ENCODE data around the gene ADAMTSL4.
A peak's percentile ranks its signal among the peaks of the same experiment; 100 is the strongest.

ADAMTSL4 gene

DNA sequence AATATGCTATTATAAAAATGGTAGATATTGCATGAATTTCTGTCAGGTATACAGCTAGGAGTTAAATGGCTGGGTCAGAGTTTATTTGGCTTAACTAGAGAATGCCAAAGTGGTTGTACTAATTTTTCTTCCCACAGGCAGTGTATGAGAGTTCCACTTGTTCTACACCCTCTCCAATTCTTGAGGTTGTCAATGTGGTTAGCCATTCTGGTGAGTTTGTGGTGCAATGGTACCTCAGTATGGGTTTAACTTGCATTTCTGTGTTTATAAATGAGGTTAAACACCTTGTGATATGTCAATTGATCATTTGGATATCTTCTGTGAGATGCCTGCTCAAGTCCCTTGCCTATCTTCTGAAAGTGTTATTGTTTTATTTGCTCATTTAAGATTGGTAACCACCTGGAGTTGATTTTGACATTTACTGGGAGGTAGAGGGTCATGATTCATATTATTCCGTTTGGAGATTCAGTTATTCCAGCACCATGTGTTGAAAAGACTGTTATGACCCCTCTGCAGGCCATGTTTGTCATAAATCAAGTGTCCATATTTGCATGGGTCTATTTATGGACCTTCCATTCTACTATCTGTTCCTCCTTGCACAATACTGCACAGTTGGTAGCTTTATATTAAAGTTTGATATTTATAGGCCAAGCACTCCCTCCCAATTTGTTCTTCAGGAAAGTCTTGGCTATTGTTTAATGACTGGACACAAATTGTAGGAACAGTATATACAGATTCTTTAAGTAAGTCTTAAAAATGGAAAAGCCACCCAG, 27.8 kb upstream of the ADAMTSL4 start:
- H3K27ac ChIP-seq = no peak overlapping the region
- TF ChIP-seq, protein P1, sequence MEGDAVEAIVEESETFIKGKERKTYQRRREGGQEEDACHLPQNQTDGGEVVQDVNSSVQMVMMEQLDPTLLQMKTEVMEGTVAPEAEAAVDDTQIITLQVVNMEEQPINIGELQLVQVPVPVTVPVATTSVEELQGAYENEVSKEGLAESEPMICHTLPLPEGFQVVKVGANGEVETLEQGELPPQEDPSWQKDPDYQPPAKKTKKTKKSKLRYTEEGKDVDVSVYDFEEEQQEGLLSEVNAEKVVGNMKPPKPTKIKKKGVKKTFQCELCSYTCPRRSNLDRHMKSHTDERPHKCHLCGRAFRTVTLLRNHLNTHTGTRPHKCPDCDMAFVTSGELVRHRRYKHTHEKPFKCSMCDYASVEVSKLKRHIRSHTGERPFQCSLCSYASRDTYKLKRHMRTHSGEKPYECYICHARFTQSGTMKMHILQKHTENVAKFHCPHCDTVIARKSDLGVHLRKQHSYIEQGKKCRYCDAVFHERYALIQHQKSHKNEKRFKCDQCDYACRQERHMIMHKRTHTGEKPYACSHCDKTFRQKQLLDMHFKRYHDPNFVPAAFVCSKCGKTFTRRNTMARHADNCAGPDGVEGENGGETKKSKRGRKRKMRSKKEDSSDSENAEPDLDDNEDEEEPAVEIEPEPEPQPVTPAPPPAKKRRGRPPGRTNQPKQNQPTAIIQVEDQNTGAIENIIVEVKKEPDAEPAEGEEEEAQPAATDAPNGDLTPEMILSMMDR (conservative IDR thresholded peaks at IDR 0.05) = no peak

DNA sequence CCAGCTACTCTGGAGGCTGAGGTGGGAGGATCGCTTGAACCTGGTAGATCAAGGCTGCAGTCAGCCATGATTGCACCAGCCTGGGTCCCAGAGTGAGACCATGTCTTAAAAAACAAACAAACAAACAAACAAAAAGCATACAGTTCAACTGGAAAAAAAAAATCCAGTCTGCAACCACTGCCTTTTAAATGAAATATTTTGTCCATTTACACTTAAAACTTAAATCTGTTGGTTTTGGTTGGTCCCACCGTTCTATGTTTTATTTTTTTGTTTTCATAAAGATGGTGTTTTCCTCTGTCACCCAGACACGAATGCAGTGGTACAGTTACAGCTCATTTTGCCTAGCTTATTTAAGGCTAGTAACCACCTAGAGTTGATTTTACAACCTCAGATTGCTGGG, 23.9 kb upstream of the ADAMTSL4 start:
- H3K27ac ChIP-seq = no peak overlapping the region
- TF ChIP-seq, protein P1 (conservative IDR thresholded peaks at IDR 0.05) = no peak

DNA sequence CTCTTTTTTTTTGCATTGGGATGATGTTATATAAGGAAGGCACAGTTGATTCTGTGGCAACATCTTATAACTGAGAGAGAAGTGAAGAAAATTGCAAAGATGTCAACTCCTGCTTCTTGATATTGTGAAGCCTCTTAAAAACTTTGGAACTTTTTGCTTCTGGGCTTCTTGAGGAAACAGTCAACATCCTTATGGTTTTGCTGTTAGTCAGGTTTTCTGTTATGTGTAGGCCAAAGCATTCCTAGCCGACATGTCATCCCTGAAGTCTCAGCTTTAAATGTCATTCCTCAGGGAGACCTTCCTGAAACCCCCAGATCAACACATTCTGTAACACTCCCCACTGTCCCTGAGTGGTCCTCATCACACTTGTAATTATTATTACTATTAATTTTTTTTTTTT, 21.0 kb upstream of the ADAMTSL4 start:
- TF ChIP-seq, protein P1 (conservative IDR thresholded peaks at IDR 0.05) = no peak
- no peak overlapping the region for H3K27ac ChIP-seq

DNA sequence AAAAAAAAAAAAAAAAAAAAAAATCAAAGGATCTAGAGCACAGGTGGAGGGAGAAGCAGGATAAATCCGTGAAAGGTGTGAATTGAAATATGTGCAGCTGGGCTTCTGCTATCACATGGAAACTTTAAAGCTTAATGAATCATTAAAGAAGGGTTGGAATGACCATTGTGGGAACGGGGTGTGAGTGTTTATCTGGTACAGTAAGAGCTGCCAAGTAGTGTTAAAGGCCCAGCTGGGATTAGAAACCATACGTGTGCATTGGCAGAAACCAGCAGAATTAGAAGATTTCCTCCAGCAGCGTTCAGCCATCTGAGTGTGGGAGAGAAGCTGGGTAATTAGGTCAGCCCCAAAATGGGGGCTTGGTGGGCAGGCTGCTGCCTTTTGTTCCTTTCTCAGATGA, 20.2 kb upstream of the ADAMTSL4 start:
- H3K27ac ChIP-seq = no peak overlapping the region
- TF ChIP-seq, protein P1 (conservative IDR thresholded peaks at IDR 0.05) = no peak

DNA sequence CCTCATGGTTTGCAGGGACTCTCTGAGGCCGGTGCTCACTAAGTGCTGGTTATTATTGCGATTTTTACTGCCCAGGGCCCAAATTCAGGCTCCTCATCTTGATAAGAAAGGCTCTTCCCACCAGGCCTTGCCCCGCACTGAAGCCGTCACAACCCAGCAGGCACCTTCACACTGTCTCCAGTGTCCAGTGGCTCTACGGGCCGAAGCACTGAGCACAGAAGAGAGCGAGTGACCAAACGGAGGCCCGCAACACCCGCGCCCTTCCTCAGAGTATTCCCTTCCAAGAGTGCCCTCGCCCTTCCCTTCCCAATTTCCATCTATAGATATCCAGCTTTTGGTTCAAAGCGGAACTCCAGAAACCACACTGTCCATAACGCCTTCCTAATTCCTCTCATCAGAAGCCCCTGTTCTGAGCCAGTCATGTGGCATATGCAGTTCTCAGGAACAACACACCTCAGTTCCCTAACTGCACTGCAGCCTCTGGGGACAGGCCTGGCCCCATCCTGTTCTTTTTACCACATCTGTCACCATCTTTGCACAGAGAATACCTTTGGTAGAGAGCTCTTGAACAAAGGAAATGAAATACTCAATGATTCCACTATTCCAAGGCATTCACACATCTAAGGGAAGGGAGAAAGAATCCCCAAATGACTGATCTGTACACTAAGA, 18.6 kb upstream of the ADAMTSL4 start:
- H3K27ac ChIP-seq = no peak overlapping the region
- TF ChIP-seq, protein P1 (conservative IDR thresholded peaks at IDR 0.05) = no peak

DNA sequence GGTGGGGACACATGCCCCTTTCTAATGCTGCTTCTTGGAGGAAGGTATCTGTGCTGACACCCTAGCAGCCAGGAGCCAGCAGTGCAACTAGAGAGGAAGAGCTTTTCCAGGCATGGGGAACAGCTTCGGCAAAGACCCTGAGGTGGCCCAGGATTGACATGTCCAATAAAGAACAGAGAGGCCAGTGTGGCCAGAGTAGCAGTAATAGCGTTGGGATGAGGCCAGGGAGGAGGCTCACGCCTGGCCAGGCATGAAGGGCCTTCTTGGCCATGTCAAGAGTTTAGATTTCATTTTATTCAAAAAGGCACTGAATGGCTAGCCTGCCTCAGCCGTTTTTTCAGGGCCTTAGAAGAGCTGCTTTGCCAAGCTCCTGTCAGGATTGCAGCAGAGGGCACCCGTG, 16.3 kb upstream of the ADAMTSL4 start:
- TF ChIP-seq, protein P1 (conservative IDR thresholded peaks at IDR 0.05) = peak; percentile 46
- no peak overlapping the region for H3K27ac ChIP-seq

DNA sequence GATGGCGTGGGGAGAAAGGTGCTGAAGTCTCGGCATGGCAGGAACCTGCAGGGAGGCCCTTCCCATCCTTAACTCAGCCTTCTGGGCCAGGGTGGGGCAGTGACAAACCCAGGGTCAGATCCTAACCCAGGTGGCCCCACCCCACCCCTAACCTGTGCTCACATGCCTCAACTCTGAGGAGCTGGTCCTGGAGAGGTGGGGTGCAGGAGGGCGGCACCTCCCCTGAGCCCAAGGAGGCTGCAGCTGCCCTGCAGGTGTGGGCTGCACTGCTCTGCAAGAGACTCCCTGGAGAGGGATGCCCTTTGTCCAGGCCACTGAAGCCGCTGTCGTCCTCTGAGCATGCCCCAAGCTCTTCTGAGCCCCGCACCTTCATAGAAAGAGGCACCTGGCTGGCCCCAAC, 15.2 kb upstream of the ADAMTSL4 start:
- H3K27ac ChIP-seq = no peak overlapping the region
- TF ChIP-seq, protein P1 (conservative IDR thresholded peaks at IDR 0.05) = no peak

Data from VCaP (cell line).